C4-2B (cell line): Measurements from ENCODE around the gene DDX18.

Experiments used
- ZFX ChIP-seq: fragments of 450-650 bp; IDR thresholded peaks from 2 replicates; pipeline ENCODE4 v1.6.1; 2017
- TF ChIP-seq, protein P1 (sequence below): fragments of 450-650 bp; conservative IDR thresholded peaks from 2 replicates; pipeline ENCODE4 v1.5.1; 2017; ENCODE audit warnings: mild to moderate bottlenecking

DNA sequence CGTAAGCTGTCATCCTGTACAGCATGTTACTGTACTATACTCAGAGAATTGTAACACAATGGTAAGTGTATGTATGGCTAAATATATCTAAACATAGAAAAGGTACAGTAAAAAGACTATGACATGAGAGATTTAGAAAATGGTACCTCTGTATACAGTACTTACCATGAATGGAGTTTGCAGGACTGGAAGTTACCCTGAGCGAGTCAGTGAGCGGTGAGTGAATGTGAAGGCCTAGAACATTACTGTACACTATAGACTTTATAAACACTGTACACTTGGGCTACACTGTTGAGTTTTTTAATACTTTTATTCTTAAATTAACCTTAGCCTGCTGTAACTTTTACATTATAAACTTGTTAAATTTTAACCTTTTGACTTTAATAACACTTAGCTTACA is 1.5 kb downstream of the DDX18 start:
- TF ChIP-seq, protein P1, sequence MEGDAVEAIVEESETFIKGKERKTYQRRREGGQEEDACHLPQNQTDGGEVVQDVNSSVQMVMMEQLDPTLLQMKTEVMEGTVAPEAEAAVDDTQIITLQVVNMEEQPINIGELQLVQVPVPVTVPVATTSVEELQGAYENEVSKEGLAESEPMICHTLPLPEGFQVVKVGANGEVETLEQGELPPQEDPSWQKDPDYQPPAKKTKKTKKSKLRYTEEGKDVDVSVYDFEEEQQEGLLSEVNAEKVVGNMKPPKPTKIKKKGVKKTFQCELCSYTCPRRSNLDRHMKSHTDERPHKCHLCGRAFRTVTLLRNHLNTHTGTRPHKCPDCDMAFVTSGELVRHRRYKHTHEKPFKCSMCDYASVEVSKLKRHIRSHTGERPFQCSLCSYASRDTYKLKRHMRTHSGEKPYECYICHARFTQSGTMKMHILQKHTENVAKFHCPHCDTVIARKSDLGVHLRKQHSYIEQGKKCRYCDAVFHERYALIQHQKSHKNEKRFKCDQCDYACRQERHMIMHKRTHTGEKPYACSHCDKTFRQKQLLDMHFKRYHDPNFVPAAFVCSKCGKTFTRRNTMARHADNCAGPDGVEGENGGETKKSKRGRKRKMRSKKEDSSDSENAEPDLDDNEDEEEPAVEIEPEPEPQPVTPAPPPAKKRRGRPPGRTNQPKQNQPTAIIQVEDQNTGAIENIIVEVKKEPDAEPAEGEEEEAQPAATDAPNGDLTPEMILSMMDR: no peak
- no peak for TF ChIP-seq ZFX
